ENCODE data around the gene DGKQ.
"Not testable (repeated sequence)": the region's sequence is repeated elsewhere in the genome, so short reads cannot be mapped to it uniquely, and the experiment has no call there.

The DGKQ gene

GRCh38 chr4:924107-925096 is 49.0 kb downstream of the DGKQ start:
- no peak for DNase-seq

GRCh38 chr4:921830-922331 is 51.5 kb downstream of the DGKQ start:
- no peak for DNase-seq

- DNase-seq: not testable (repeated sequence)
These were observed 54.2 kb downstream of the DGKQ start for GRCh38 chr4:919004-919680.

- not testable (repeated sequence) for DNase-seq
These were observed 54.8 kb downstream of the DGKQ start for GRCh38 chr4:918591-918990.

- no peak for DNase-seq
These were observed 55.4 kb downstream of the DGKQ start for GRCh38 chr4:917992-918391.

GRCh38 chr4:917466-917865 is 55.9 kb downstream of the DGKQ start:
- DNase-seq: no peak

GRCh38 chr4:915595-915994 is 57.8 kb downstream of the DGKQ start:
- no peak for DNase-seq

GRCh38 chr4:915041-915474 is 58.3 kb downstream of the DGKQ start:
- DNase-seq: no peak

- no peak for DNase-seq
These were observed 58.8 kb downstream of the DGKQ start for GRCh38 chr4:914531-914930.

- no peak for DNase-seq
These were observed 60.1 kb downstream of the DGKQ start for GRCh38 chr4:913280-913618.

- DNase-seq: no peak
These were observed 60.7 kb downstream of the DGKQ start for GRCh38 chr4:912548-913279.

GRCh38 chr4:911871-912490 is 61.4 kb downstream of the DGKQ start:
- DNase-seq: no peak

- DNase-seq: no peak
These were observed 62.1 kb downstream of the DGKQ start for GRCh38 chr4:911221-911751.

- no peak for DNase-seq
These were observed 62.8 kb downstream of the DGKQ start for GRCh38 chr4:910366-911091.

GRCh38 chr4:909821-910220 is 63.5 kb downstream of the DGKQ start:
- no peak for DNase-seq

- no peak for DNase-seq
These were observed 64.2 kb downstream of the DGKQ start for GRCh38 chr4:909131-909571.

All from RPMI8226 (cell line).